GF-D8 (cell line): ENCODE data around the gene TRNAU1AP.

ENCODE experiments used
- DNase-seq: peaks from one replicate; lab custom pipeline; 2025; lab: John Stamatoyannopoulos, UW

TRNAU1AP gene

GRCh38 chr1:28604962-28605361, 52.1 kb downstream of the TRNAU1AP start:
- DNase-seq, result no peak

DNA sequence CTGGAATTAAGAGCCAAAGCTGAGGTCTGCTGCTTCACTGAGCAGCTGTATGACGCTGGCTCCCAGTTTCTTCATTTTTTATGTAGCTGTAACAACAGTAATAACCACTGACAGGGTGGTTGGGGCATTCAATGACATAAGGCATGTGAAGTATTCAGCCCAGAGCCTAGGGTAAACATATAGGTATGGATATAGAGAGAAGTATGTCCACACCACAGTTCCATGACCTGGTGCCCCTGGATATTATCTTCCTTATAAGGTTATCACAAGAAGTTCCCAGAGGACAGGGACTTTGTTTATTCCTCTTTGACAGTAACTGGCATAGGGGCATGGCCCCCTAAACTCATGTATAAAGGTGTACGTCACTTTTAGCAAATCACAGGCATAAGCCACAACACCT, 53.9 kb downstream of the TRNAU1AP start:
- DNase-seq, result no peak

GRCh38 chr1:28613175-28613574, 60.3 kb downstream of the TRNAU1AP start:
- no peak for DNase-seq
